Measurements from ENCODE around the gene PVALEF. TPM values are rescaled to one million over a fixed set of nuclear protein-coding genes. Genes with fewer than 3 reads are reported as not detected.

Gene PVALEF
- polyA plus RNA-seq, 1 donor (not counting 4 experiments of a cell fraction or from before 2014, with no cell fraction given) = not detected

DNA sequence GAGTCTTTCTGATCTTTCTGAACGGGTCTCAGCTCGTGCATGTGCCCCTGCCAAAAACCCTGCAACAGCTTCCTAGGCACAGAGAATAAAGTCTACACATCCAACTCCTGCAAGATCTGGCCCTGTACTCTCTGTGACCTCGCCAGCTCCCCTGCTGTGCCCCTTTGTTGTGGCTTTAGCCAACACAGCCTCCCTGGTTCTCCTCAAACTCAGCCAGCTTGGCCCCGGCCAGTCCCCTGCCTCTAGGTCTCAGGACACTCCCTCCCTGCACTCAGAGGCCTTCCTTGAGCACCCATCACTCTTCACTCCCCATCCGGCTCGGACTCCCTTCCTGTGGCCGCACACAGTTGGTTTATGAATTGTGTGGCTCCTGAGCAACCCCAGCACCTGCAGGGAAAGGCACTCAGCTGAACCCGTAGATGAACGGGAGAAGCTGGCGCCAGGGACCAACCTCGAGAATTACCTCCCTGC is 56.1 kb downstream of the PVALEF start:
- Histone ChIP-seq H4K20me1 (ENCODE audit: control insufficient read depth, extremely low read depth, insufficient read depth, low read length) (no peaks in the 10 kb centered on the region), H3K9me3 (ENCODE audit: control insufficient read depth, low read depth, low read length) (no peaks in the 10 kb centered on the region), H3K9me1 (ENCODE audit: control insufficient read depth, extremely low read depth, insufficient read depth, low read length) (no peaks in the 10 kb centered on the region), H3K27me3 (ENCODE audit: control insufficient read depth, extremely low read depth, insufficient read depth, low read length) (no peaks in the 10 kb centered on the region), H3K4me1 (ENCODE audit: control insufficient read depth, extremely low read depth, insufficient read depth, low read length) (peaks cover 17% of the 10 kb centered on the region), H2AFZ (ENCODE audit: control insufficient read depth, low read length) (no peak overlapping the region), H3K4me2 (ENCODE audit: control insufficient read depth, extremely low read depth, insufficient read depth, low read depth, low read length) (peak overlapping the region; percentile 87), H3K9ac (ENCODE audit: control insufficient read depth, extremely low read depth, insufficient read depth, low read length) (no peak overlapping the region), H3K4me3 (ENCODE audit: control insufficient read depth in 2 of 3, extremely low read depth in 1 of 3, insufficient read depth in 2 of 3, low read depth in 1 of 3, low read length in 3 of 3) (peak overlapping the region in 1 of 3 experiments; percentile 67), H3K79me2 (ENCODE audit: control insufficient read depth, insufficient read depth, low read length) (no peaks in the 10 kb centered on the region), H3K36me3 (ENCODE audit: control insufficient read depth in 2 of 2, extremely low read depth in 1 of 2, insufficient read depth in 2 of 2, low read length in 2 of 2) (no peaks in the 10 kb centered on the region), H3K27ac (ENCODE audit: control insufficient read depth, insufficient read depth, low read length) (no peak overlapping the region)
- no peak for FAIRE-seq
- dilution Hi-C loops (cut with MboI; ENCODE audit: extremely low pct_ligation_motif_present, low sequenced_read_pairs) = no loop called here
- TF ChIP-seq CTCF (optimal IDR thresholded peaks at IDR 0.05 in 1 of 3, IDR thresholded peaks at IDR 0.05 in 1 of 3, conservative IDR thresholded peaks at IDR 0.05 in 1 of 3; ENCODE audit: extremely low read depth in 1 of 3, insufficient read depth in 2 of 3, low read length in 3 of 3) (no peak), EZH2 (IDR thresholded peaks at IDR 0.05; ENCODE audit: low read length) (no peak)
- DNase-seq (ENCODE audit: low read depth, low spot score) = no peak

DNA sequence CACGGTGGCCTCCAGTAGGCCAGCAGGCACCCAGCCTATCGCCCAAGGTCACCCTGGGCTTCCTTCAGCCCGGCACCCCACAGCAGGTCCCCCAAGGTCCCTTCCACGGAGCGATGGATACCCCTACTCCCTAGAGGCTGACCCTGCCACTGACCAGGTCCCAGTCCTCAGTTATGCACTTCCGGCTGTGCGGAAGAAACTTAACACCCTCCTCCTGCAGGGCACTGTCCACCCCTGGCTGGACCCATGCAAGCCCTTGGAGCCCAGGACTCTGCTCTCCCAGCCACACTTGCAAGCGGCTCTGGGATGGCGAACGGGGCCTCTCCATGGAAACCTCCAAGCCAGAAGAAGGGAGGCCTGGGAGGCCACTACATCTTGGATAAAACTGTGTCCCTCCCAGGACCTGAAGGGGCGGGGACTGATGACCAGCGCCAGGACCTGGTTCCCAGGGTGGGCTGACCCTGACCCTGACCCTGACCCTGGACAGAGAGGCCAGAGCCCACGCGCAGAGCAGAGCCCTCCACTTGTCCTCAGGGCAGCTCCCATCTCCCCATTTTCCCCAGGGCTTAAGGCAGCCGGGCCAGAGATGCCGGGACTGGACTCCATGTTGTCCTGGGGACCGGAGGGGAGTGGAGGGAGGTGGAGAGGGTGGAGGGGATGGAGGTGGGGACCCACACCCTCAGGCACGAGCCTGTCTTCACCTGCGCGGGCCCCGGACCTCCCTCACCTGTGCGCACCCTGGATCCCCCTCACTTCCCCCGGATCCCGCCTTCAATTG is 56.7 kb downstream of the PVALEF start:
- Histone ChIP-seq H3K27ac (ENCODE audit: control insufficient read depth, insufficient read depth, low read length) (no peak overlapping the region), H3K4me3 (ENCODE audit: control insufficient read depth in 2 of 3, extremely low read depth in 1 of 3, insufficient read depth in 2 of 3, low read depth in 1 of 3, low read length in 3 of 3) (peak overlapping the region; percentile 51 to 79 (median 67)), H2AFZ (ENCODE audit: control insufficient read depth, low read length) (peak overlapping the region; percentile 44), H3K27me3 (ENCODE audit: control insufficient read depth, extremely low read depth, insufficient read depth, low read length) (no peaks in the 10 kb centered on the region), H3K9me3 (ENCODE audit: control insufficient read depth, low read depth, low read length) (no peaks in the 10 kb centered on the region), H3K4me1 (ENCODE audit: control insufficient read depth, extremely low read depth, insufficient read depth, low read length) (peaks cover 17% of the 10 kb centered on the region), H4K20me1 (ENCODE audit: control insufficient read depth, extremely low read depth, insufficient read depth, low read length) (no peaks in the 10 kb centered on the region), H3K79me2 (ENCODE audit: control insufficient read depth, insufficient read depth, low read length) (no peaks in the 10 kb centered on the region), H3K9ac (ENCODE audit: control insufficient read depth, extremely low read depth, insufficient read depth, low read length) (peak overlapping the region; percentile 56), H3K4me2 (ENCODE audit: control insufficient read depth, extremely low read depth, insufficient read depth, low read depth, low read length) (peak overlapping the region; percentile 87), H3K36me3 (ENCODE audit: control insufficient read depth in 2 of 2, extremely low read depth in 1 of 2, insufficient read depth in 2 of 2, low read length in 2 of 2) (no peaks in the 10 kb centered on the region), H3K9me1 (ENCODE audit: control insufficient read depth, extremely low read depth, insufficient read depth, low read length) (no peaks in the 10 kb centered on the region)
- DNase-seq (ENCODE audit: low read depth, low spot score) (no peak), FAIRE-seq (no peak)
- no peak for TF ChIP-seq EZH2 (IDR thresholded peaks at IDR 0.05; ENCODE audit: low read length)
- TF ChIP-seq CTCF (optimal IDR thresholded peaks at IDR 0.05 in 1 of 3, IDR thresholded peaks at IDR 0.05 in 1 of 3, conservative IDR thresholded peaks at IDR 0.05 in 1 of 3; ENCODE audit: extremely low read depth in 1 of 3, insufficient read depth in 2 of 3, low read length in 3 of 3) = no peak
- dilution Hi-C loops (cut with MboI; ENCODE audit: extremely low pct_ligation_motif_present, low sequenced_read_pairs) = no loop called here

Data from keratinocyte (primary cell).